Hepatocyte (in vitro differentiated cells): Measurements from ENCODE around the gene RASGRP1.

Experiments
- CTCF ChIP-seq: fragments of 200-600 bp; sonication (generic); IDR thresholded peaks from 2 replicates; pipeline ENCODE4 v1.5.1; 2016; ENCODE audit warnings: antibody characterized with exemption, mild to moderate bottlenecking; ENCODE audit not compliant: poor library complexity
- EZH2 ChIP-seq: fragments of 200-600 bp; sonication (generic); IDR thresholded peaks from 2 replicates; pipeline ENCODE4 v1.6.1; 2016; ENCODE audit warnings: antibody characterized with exemption, mild to moderate bottlenecking, borderline replicate concordance

- TF ChIP-seq CTCF (no peak), EZH2 (no peak)
These were observed 46.6 kb upstream of the RASGRP1 start for GRCh38 chr15:38611228-38611627.
